Left ventricle myocardium inferior (tissue), 1 donor: Measurements from ENCODE around the gene RAD51B. TPM values are rescaled to one million over a fixed set of nuclear protein-coding genes. Genes with fewer than 3 reads are reported as not detected.

Experiments used
- DNase-seq: peaks from one replicate; pipeline ENCODE4 v3.0.0-alpha.2; 2020
- H3K27ac ChIP-seq: fragments of 200-600 bp; replicated peaks from 2 replicates; pipeline ENCODE4 v1.8.0; 2021
- H3K27me3 ChIP-seq: fragments of 200-600 bp; 2 replicates; pipeline ENCODE4 v1.8.0; 2021; ENCODE audit warnings: low read depth
- H3K36me3 ChIP-seq: fragments of 200-600 bp; 2 replicates; pipeline ENCODE4 v1.8.0; 2021
- H3K4me1 ChIP-seq: fragments of 200-600 bp; 2 replicates; pipeline ENCODE4 v1.8.0; 2021
- H3K4me3 ChIP-seq: fragments of 200-600 bp; 2 replicates; pipeline ENCODE4 v1.8.0; 2021; ENCODE audit warnings: mild to moderate bottlenecking, moderate library complexity
- H3K9me3 ChIP-seq: fragments of 200-600 bp; replicated peaks from 2 replicates; pipeline ENCODE4 v1.8.0; 2021
- intact Hi-C: fragments of 100-400 bp; cut with micrococcal nuclease; formaldehyde crosslinking; loops from one replicate; pipeline ENCODE4 v1.11.0; 2022
- total RNA-seq: library from RNA; stranded (reverse); fragmentation: NEBNext Ultra II Directional; extraction: Animal tissue kit (Norgen Biotek cat#: 25700); gene quantifications from one replicate; pipeline ENCODE4 v1.2.1, GENCODE V29; 2021
- TF ChIP-seq, protein P1 (sequence below): fragments of 200-600 bp; IDR thresholded peaks from 2 replicates; pipeline ENCODE4 v1.8.0; 2021; ENCODE audit warnings: antibody characterized with exemption, mild to moderate bottlenecking, borderline replicate concordance
- donor health status: DM: no; HTN: yes; CAD: no; lungs with severe emphysema.

Gene RAD51B
- total RNA-seq, 1 donor from 2014 or later, result 2.4 TPM

DNA sequence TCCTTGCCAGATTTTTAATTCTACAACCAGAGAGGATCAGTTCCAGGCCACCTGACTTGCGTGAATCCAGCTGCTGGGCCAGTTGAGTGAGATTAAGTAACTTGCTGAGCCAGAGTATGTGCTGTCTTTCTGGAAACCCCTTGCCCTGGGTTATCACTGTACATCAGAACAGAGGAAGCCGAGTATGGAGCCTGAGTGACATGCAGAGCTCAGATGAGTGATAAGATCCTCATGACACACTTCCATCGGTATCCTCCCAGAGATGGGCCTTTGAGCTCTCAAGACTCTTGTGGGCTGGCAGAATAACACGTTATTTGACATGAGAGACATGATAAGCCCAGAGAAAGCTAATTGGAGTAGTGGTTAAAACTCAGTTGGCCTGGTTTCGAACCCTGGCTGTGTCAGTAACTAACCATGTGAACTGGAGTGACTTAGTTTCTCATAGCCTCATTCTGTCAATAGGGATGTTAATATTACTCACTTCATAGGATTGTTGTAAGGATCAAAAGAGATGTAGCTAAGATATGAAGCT is 585.1 kb downstream of the RAD51B start:
- Histone ChIP-seq H3K9me3 (no peaks in the 10 kb centered on the region), H3K27me3 (no peaks in the 10 kb centered on the region), H3K4me1 (peaks cover 60% of the 10 kb centered on the region), H3K4me3 (no peak overlapping the region), H3K36me3 (no peaks in the 10 kb centered on the region), H3K27ac (no peak overlapping the region)
- intact Hi-C loops, result no loop called here
- TF ChIP-seq, protein P1, sequence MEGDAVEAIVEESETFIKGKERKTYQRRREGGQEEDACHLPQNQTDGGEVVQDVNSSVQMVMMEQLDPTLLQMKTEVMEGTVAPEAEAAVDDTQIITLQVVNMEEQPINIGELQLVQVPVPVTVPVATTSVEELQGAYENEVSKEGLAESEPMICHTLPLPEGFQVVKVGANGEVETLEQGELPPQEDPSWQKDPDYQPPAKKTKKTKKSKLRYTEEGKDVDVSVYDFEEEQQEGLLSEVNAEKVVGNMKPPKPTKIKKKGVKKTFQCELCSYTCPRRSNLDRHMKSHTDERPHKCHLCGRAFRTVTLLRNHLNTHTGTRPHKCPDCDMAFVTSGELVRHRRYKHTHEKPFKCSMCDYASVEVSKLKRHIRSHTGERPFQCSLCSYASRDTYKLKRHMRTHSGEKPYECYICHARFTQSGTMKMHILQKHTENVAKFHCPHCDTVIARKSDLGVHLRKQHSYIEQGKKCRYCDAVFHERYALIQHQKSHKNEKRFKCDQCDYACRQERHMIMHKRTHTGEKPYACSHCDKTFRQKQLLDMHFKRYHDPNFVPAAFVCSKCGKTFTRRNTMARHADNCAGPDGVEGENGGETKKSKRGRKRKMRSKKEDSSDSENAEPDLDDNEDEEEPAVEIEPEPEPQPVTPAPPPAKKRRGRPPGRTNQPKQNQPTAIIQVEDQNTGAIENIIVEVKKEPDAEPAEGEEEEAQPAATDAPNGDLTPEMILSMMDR, result no peak
- DNase-seq, result no peak

DNA sequence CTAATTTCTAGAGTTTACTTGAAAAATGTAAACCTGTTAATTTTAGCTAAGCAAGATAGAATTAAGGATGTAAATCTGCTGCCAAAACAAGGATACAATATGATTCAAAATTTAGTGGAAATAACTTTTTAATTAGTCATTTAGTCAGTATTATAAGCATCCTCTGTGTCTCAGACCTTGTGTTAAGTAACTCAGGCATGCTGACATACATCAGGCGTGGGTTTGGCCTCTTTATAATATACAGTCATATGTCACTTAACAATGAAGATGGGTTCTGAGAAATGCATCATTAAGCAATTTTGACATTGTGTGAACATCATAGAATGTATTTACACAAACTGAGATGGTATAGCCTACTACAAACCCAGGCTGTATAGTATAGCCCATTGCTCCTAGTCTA is 586.4 kb downstream of the RAD51B start:
- H3K9me3 ChIP-seq, result no peaks in the 10 kb centered on the region
- H3K4me1 ChIP-seq, result peaks cover 48% of the 10 kb centered on the region
- H3K36me3 ChIP-seq, result no peaks in the 10 kb centered on the region
- intact Hi-C loops, result no loop called here
- H3K27me3 ChIP-seq, result no peaks in the 10 kb centered on the region
- H3K4me3 ChIP-seq, result no peak overlapping the region
- no peak overlapping the region for H3K27ac ChIP-seq
- TF ChIP-seq, protein P1, result no peak
- DNase-seq, result no peak

DNA sequence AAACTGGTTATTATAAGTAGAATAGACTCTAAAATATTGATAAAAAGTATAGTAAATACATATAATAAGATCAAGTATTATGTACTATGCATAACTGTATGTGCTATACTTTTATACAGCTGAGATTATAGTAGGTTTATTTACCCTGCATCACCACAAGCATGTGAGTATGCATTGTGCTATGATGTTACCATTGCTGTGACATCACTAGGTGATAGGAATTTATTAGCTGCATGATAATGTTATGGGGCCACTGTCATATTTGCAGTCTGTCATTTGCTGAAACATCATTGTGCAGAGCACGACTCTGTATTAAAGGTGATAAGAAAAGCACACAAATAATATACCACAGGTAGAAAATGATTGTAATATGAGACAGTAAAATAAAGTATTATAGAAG is 587.7 kb downstream of the RAD51B start:
- peaks cover 35% of the 10 kb centered on the region for H3K4me1 ChIP-seq
- no peak overlapping the region for H3K4me3 ChIP-seq
- no peak for DNase-seq
- H3K27me3 ChIP-seq, result no peaks in the 10 kb centered on the region
- H3K9me3 ChIP-seq, result no peaks in the 10 kb centered on the region
- intact Hi-C loops, result no loop called here
- H3K27ac ChIP-seq, result no peak overlapping the region
- TF ChIP-seq, protein P1, result no peak
- no peaks in the 10 kb centered on the region for H3K36me3 ChIP-seq

DNA sequence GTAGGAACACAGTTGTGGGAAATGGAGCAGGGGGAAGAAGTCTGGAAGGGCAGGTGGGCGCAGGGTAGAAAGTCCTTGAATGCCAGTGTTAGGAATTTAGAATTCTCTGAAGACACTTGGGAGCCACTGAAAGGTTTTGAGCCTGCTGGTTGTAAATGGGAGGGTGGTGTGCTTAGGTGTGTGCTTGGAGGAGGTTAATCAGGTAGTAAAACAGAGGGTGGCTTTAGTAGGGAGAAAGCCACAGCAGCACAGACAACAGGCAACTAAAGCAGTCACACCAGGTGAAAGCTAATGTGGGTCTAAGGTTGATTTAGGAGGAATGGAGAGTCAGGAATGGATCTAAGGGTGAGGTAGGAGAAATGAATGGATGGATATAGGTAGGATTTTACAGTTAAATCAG is 588.2 kb downstream of the RAD51B start:
- Histone ChIP-seq H3K27ac (no peak overlapping the region), H3K4me1 (peaks cover 30% of the 10 kb centered on the region), H3K4me3 (no peak overlapping the region), H3K9me3 (no peaks in the 10 kb centered on the region), H3K36me3 (no peaks in the 10 kb centered on the region), H3K27me3 (no peaks in the 10 kb centered on the region)
- intact Hi-C loops, result no loop called here
- DNase-seq, result no peak
- TF ChIP-seq, protein P1, result no peak

DNA sequence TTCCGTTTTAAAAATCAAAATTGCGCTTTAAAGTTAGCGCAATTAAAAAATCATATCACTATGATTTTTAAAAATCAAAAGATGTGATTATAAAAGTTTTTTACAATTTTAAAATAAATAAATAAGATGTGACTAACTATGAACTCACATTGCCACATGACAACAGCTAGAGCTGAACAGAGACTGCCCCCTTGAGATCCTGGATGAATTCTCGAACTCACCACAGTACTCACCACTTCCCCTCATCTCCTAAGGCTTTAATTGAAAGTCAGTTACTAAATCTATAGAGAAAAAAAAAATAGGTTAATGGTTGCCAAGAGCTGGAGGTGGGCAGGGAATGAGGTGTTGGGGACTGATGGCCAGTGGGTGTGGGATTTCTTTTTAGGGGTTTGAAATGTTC is 589.1 kb downstream of the RAD51B start:
- Histone ChIP-seq H3K27ac (no peak overlapping the region), H3K36me3 (no peaks in the 10 kb centered on the region), H3K4me1 (peaks cover 21% of the 10 kb centered on the region), H3K9me3 (no peaks in the 10 kb centered on the region), H3K27me3 (no peaks in the 10 kb centered on the region), H3K4me3 (no peak overlapping the region)
- intact Hi-C loops, result no loop called here
- DNase-seq, result no peak
- TF ChIP-seq, protein P1, result no peak
